Heart left ventricle (tissue), 16 donors: ENCODE measurements around the gene CRIP1. TPM values are rescaled to one million over a fixed set of nuclear protein-coding genes. Genes with fewer than 3 reads are reported as not detected.

Experiments
- ATAC-seq, 4 donors: fragments of 200-7000 bp; cut with Tn5 transposase; one replicate each; pipeline ENCODE4 v1.9.1; 2020 to 2022; ENCODE audit warnings: moderate library complexity in 4 of 4, mild to moderate bottlenecking in 3 of 4, moderate number of reproducible peaks in 1 of 4
- DNase-seq, 5 donors: peaks; one replicate each; pipeline ENCODE4 v3.0.0-alpha.2; 2020
- H3K27ac ChIP-seq, 12 donors: fragments of 200-600 bp; sonication (generic) in 4 of 12; one replicate each; pipeline versions ENCODE4 v1.5.0 to v1.8.0; 2016 to 2022; ENCODE audit warnings: mild to moderate bottlenecking in 2 of 12
- H3K27me3 ChIP-seq, 9 donors: fragments of 200-600 bp; sonication (generic) in 2 of 9; one replicate each; pipeline versions ENCODE4 v1.5.1 to v1.8.0; 2016 to 2022; ENCODE audit warnings: mild to moderate bottlenecking in 3 of 9
- H3K36me3 ChIP-seq, 9 donors: fragments of 200-600 bp; sonication (generic) in 2 of 9; one replicate each; pipeline versions ENCODE4 v1.5.0 to v1.8.0; 2018 to 2022; ENCODE audit warnings: mild to moderate bottlenecking in 2 of 9
- H3K4me1 ChIP-seq, 12 donors: fragments of 200-600 bp; sonication (generic) in 4 of 12; one replicate each; pipeline versions ENCODE4 v1.5.0 to v1.8.0; 2016 to 2022; ENCODE audit warnings: mild to moderate bottlenecking in 3 of 12
- H3K4me3 ChIP-seq, 12 donors: fragments of 200-600 bp; sonication (generic) in 4 of 12; one replicate each; pipeline versions ENCODE4 v1.5.0 to v1.8.0; 2017 to 2022; ENCODE audit warnings: mild to moderate bottlenecking in 9 of 12, moderate library complexity in 4 of 12
- H3K9me3 ChIP-seq, 12 donors: fragments of 200-600 bp; sonication (generic) in 4 of 12; one replicate each; pipeline versions ENCODE4 v1.5.0 to v1.8.0; 2016 to 2022; ENCODE audit warnings: mild to moderate bottlenecking in 1 of 12
- CTCF ChIP-seq, 12 donors: fragments of 200-600 bp; sonication (generic) in 4 of 12; IDR thresholded peaks; one replicate each; pipeline versions ENCODE4 v1.5.0 to v1.8.0; 2018 to 2022; ENCODE audit warnings: antibody characterized with exemption in 12 of 12, mild to moderate bottlenecking in 5 of 12
- POLR2A ChIP-seq, 2 donors: fragments of 450-650 bp; IDR thresholded peaks; one replicate each; pipeline ENCODE4 v1.6.1; 2017; ENCODE audit warnings: antibody characterized with exemption in 2 of 2, mild to moderate bottlenecking in 2 of 2, moderate library complexity in 2 of 2
- WGBS, 4 donors: extraction: QIAGEN DNeasy Blood & Tissue Kit in 2 of 4; methylation state at CpG; one replicate each; pipeline versions ENCODE4 v1.1.5 to v1.1.7; 2013 to 2018; 5-methylcytosine and 5-hydroxymethylcytosine counted together
- intact Hi-C, 10 donors: fragments of 100-400 bp; cut with DNase I; formaldehyde crosslinking; loops; one replicate each; pipeline versions ENCODE4 v1.11.1 to v1.14.2; 2022
- polyA plus RNA-seq, 2 donors: library from polyadenylated mRNA; stranded (reverse); fragments of 200-250 nt; gene quantifications; one replicate each; pipeline ENCODE4 v1.2.3, GENCODE V29; 2013
- total RNA-seq, 9 donors: library from RNA; depleted of rRNA in 2 of 9; stranded (reverse); fragments of >200 nt in 2 of 9; fragmentation: NEBNext Ultra II Directional in 3 of 9; extraction: Animal tissue kit (Norgen Biotek cat#: 25700) in 3 of 9; gene quantifications; one replicate each; pipeline versions ENCODE4 v1.1.0 to v1.2.4, GENCODE V29; 2016 to 2023
- donor health status: ischemic (EF 13 %, LVEDD 7.1; RV severe dilation, severe dysfunction).
- donor health status: healthy with polysubstance abuse.
- donor health status: DM: no; HTN: yes; CAD: no.
- donor health status: DM: no; HTN: no; CAD: no.
- donor health status: ischemic (EF 25% LVEDD 6.9; RV normal size, moderate dysfunction).
- donor health status: ischemic (EF 25% LVEDD 5.7; RV mildly dilated, moderate dysfunction).
- donor health status: healthy.
- donor health status: DM: yes; HTN: yes; CAD: no.
- donor health status: ischemic (EF 35%, LVEDD 5.7; RV mildly dilated, moderate dysfunction).
- donor health status: nonischemic (EF 11% LVEDD 7.7; RV severe dilation, severe dysfunction).
- donor health status: DM: yes; HTN: yes; CAD: no.
- donor health status: PGD.
- donor health status: ischemic (EF 29% LVEDD 5.4; RV normal size, mild dysfunction).
- donor health status: nonischemic (EF 23%, LVEDD 6.1; RV moderate dilation, normal function).

The CRIP1 gene
- total and polyA plus RNA-seq, 11 donors = 12.1 to 195 (median 62.3) TPM

- WGBS, 4 donors = 37 to 55% (median 50%) methylated on average over 15 to 20 of the region's 20 CpGs
- TF ChIP-seq POLR2A (IDR thresholded peaks at IDR 0.05) = no peak
- TF ChIP-seq CTCF (IDR thresholded peaks at IDR 0.05) = no peak
- DNase-seq (peak in 4 of 5 donors; percentile 70 to 80 (median 74)), ATAC-seq (peak in 1 of 4 donors; percentile 4)
- Histone ChIP-seq H3K36me3 (peaks cover 0 to 13% (median 7%) of the 10 kb centered on the region in 9 donors), H3K27ac (peak overlapping the region; percentile 2 to 100 (median 97)), H3K27me3 (peaks cover 0 to 6% (median 0%) of the 10 kb centered on the region in 9 donors), H3K4me1 (peaks cover 37 to 100% (median 95%) of the 10 kb centered on the region in 12 donors), H3K9me3 (no peaks in the 10 kb centered on the region), H3K4me3 (no peak overlapping the region)
- intact Hi-C loops = loop anchor here in 1 of 10 donors (10.0 kb wide), 1 partner anchor 70 kb away; the partner anchor contains the start of gene MTA1
Measured at GRCh38 chr14:105484069-105484996, 2.4 kb upstream of the CRIP1 start.

- no peaks in the 10 kb centered on the region for H3K27me3 ChIP-seq
- H3K4me3 ChIP-seq = no peak overlapping the region
- intact Hi-C loops = loop anchor here in 6 of 10 donors (1.0 to 10.0 kb wide), 4 partner anchors 34 to 113 kb away; partner anchors contain the start of gene MTA1 (in 1 of the 6)
- ATAC-seq = no peak
- peaks cover 38 to 100% (median 92%) of the 10 kb centered on the region in 12 donors for H3K4me1 ChIP-seq
- 66 to 72% (median 71%) methylated on average over 14 to 16 of the region's 16 CpGs for WGBS, 4 donors
- H3K9me3 ChIP-seq = no peaks in the 10 kb centered on the region
- TF ChIP-seq POLR2A (IDR thresholded peaks at IDR 0.05) = no peak
- no peak for TF ChIP-seq CTCF (IDR thresholded peaks at IDR 0.05)
- no peak for DNase-seq
- H3K27ac ChIP-seq = peak overlapping the region in 11 of 12 donors; percentile 47 to 100 (median 96)
- H3K36me3 ChIP-seq = peaks cover 0 to 7% (median 0%) of the 10 kb centered on the region in 9 donors
Measured at GRCh38 chr14:105484997-105485393, 1.7 kb upstream of the CRIP1 start.

GRCh38 chr14:105485739-105486162, 935 bp upstream of the CRIP1 start:
- no peaks in the 10 kb centered on the region for H3K9me3 ChIP-seq
- H3K27me3 ChIP-seq = no peaks in the 10 kb centered on the region
- peaks cover 38 to 98% (median 86%) of the 10 kb centered on the region in 12 donors for H3K4me1 ChIP-seq
- WGBS, 4 donors = 17 to 28% (median 23%) methylated on average over 12 of the region's 12 CpGs
- intact Hi-C loops = loop anchor here in 6 of 10 donors (1.0 to 10.0 kb wide), 4 partner anchors 34 to 113 kb away; partner anchors contain the start of gene MTA1 (in 1 of the 6)
- TF ChIP-seq CTCF (IDR thresholded peaks at IDR 0.05) (peak; percentile 14 to 61 (median 46)), POLR2A (IDR thresholded peaks at IDR 0.05) (peak in 1 of 2 donors; percentile 14)
- H3K27ac ChIP-seq = peak overlapping the region; percentile 82 to 100 (median 96)
- ATAC-seq = no peak
- DNase-seq = peak in 2 of 5 donors; percentile 59 to 67
- peak overlapping the region in 10 of 12 donors; percentile 60 to 85 (median 72) for H3K4me3 ChIP-seq
- H3K36me3 ChIP-seq = peaks cover 0 to 7% (median 0%) of the 10 kb centered on the region in 9 donors
